Measurements from ENCODE around the gene NT5DC1. TPM values are rescaled to one million over a fixed set of nuclear protein-coding genes. Genes with fewer than 3 reads are reported as not detected.

The NT5DC1 gene
- 10.0 and 19.9 TPM in 2 replicates for total RNA-seq (2014; rRNA removed; shearing (Covaris generic))
- polyA plus RNA-seq (2015; cell fraction: cytosol; rRNA removed): 34.0 and 40.7 TPM in 2 replicates
- polyA plus RNA-seq (2015; cell fraction: nucleus; rRNA removed): 38.8 and 44.4 TPM in 2 replicates

GRCh38 chr6:116100419-116101301 lies at the start of gene NT5DC1:
TSS of gene NT5DC1 (plus strand) at chr6:116100853. CDS start at chr6:116100931, 78 bp downstream.
- DNase-seq (ENCODE audit: low read depth): peak; percentile 80

GRCh38 chr6:116051244-116051643 lies 49.4 kb upstream of the NT5DC1 start:
- DNase-seq (ENCODE audit: low read depth): no peak

GRCh38 chr6:116055513-116055912 lies 45.1 kb upstream of the NT5DC1 start:
- DNase-seq (ENCODE audit: low read depth): no peak

GRCh38 chr6:116057766-116058165 lies 42.9 kb upstream of the NT5DC1 start:
- DNase-seq (ENCODE audit: low read depth): no peak

- no peak for DNase-seq (ENCODE audit: low read depth)
Observed at GRCh38 chr6:116059713-116060571, 40.7 kb upstream of the NT5DC1 start.

GRCh38 chr6:116060572-116061283 lies 39.9 kb upstream of the NT5DC1 start, which contains the start of gene FRK:
TSS of gene FRK (minus strand) at chr6:116060891. CDS start at chr6:116060311, 580 bp downstream.
- DNase-seq (ENCODE audit: low read depth): no peak

- no peak for DNase-seq (ENCODE audit: low read depth)
Observed at GRCh38 chr6:116062496-116062895, 38.2 kb upstream of the NT5DC1 start.

- DNase-seq (ENCODE audit: low read depth): no peak
Observed at GRCh38 chr6:116064666-116065065, 36.0 kb upstream of the NT5DC1 start.

- DNase-seq (ENCODE audit: low read depth): no peak
Observed at GRCh38 chr6:116066789-116067188, 33.9 kb upstream of the NT5DC1 start.

GRCh38 chr6:116070101-116070500 lies 30.6 kb upstream of the NT5DC1 start:
- DNase-seq (ENCODE audit: low read depth): no peak

- DNase-seq (ENCODE audit: low read depth): peak; percentile 32
Observed at GRCh38 chr6:116070616-116071389, 29.9 kb upstream of the NT5DC1 start.

- DNase-seq (ENCODE audit: low read depth): no peak
Observed at GRCh38 chr6:116072368-116072767, 28.3 kb upstream of the NT5DC1 start.

GRCh38 chr6:116073765-116074440 lies 26.8 kb upstream of the NT5DC1 start:
- peak; percentile 83 for DNase-seq (ENCODE audit: low read depth)

- no peak for DNase-seq (ENCODE audit: low read depth)
Observed at GRCh38 chr6:116074732-116075390, 25.8 kb upstream of the NT5DC1 start.

GRCh38 chr6:116078522-116078921 lies 22.1 kb upstream of the NT5DC1 start:
- DNase-seq (ENCODE audit: low read depth): no peak

- DNase-seq (ENCODE audit: low read depth): no peak
Observed at GRCh38 chr6:116078945-116079344, 21.7 kb upstream of the NT5DC1 start.

- no peak for DNase-seq (ENCODE audit: low read depth)
Observed at GRCh38 chr6:116083052-116083451, 17.6 kb upstream of the NT5DC1 start.

- DNase-seq (ENCODE audit: low read depth): no peak
Observed at GRCh38 chr6:116084284-116084683, 16.4 kb upstream of the NT5DC1 start.

GRCh38 chr6:116087437-116088027 lies 13.1 kb upstream of the NT5DC1 start:
- peak; percentile 37 for DNase-seq (ENCODE audit: low read depth)

Measured in HT1080 (cell line).